GM21529 (cell line): ENCODE measurements around the gene OMA1.
"Not testable (repeated sequence)": the region's sequence is repeated elsewhere in the genome, so short reads cannot be mapped to it uniquely, and the experiment has no call there.

Experiments
- ATAC-seq: cut with Tn5 transposase; IDR thresholded peaks from one replicate; pipeline ENCODE4 v1.9.1; 2021; ENCODE audit not compliant: unreplicated experiment

Gene OMA1

GRCh38 chr1:58531842-58532241 lies 14.7 kb downstream of the OMA1 start:
- ATAC-seq, result not testable (repeated sequence)

- no peak for ATAC-seq
Measured at GRCh38 chr1:58529284-58529683, 17.2 kb downstream of the OMA1 start.

- ATAC-seq, result no peak
Measured at GRCh38 chr1:58528518-58528917, 18.0 kb downstream of the OMA1 start.

- no peak for ATAC-seq
Measured at GRCh38 chr1:58524353-58524945, 22.1 kb downstream of the OMA1 start.

- ATAC-seq, result peak; percentile 52
Measured at GRCh38 chr1:58515794-58516401, 30.6 kb downstream of the OMA1 start.

- no peak for ATAC-seq
Measured at GRCh38 chr1:58513956-58514355, 32.6 kb downstream of the OMA1 start.

GRCh38 chr1:58508629-58509028 lies 37.9 kb downstream of the OMA1 start:
- ATAC-seq, result no peak

- no peak for ATAC-seq
Measured at GRCh38 chr1:58505286-58505685, 41.2 kb downstream of the OMA1 start.

- no peak for ATAC-seq
Measured at GRCh38 chr1:58502519-58502918, 44.0 kb downstream of the OMA1 start.

- ATAC-seq, result no peak
Measured at GRCh38 chr1:58500043-58500442, 46.5 kb downstream of the OMA1 start.

- ATAC-seq, result no peak
Measured at GRCh38 chr1:58497499-58497898, 49.0 kb downstream of the OMA1 start.

GRCh38 chr1:58496042-58496441 lies 50.5 kb downstream of the OMA1 start:
- no peak for ATAC-seq

- ATAC-seq, result not testable (repeated sequence)
Measured at GRCh38 chr1:58488914-58489313, 57.6 kb downstream of the OMA1 start.

GRCh38 chr1:58487002-58487401 lies 59.5 kb downstream of the OMA1 start:
- no peak for ATAC-seq

- ATAC-seq, result no peak
Measured at GRCh38 chr1:58481962-58482361, 64.6 kb downstream of the OMA1 start.

- ATAC-seq, result no peak
Measured at GRCh38 chr1:58480191-58480590, 66.3 kb downstream of the OMA1 start.

GRCh38 chr1:58477390-58477789 lies 69.1 kb downstream of the OMA1 start:
- ATAC-seq, result no peak

- ATAC-seq, result no peak
Measured at GRCh38 chr1:58476179-58476578, 70.3 kb downstream of the OMA1 start.

- ATAC-seq, result no peak
Measured at GRCh38 chr1:58469476-58469875, 77.0 kb downstream of the OMA1 start.

GRCh38 chr1:58469016-58469415 lies 77.5 kb downstream of the OMA1 start:
- no peak for ATAC-seq

- no peak for ATAC-seq
Measured at GRCh38 chr1:58468612-58469011, 77.9 kb downstream of the OMA1 start.

- no peak for ATAC-seq
Measured at GRCh38 chr1:58466630-58467241, 79.8 kb downstream of the OMA1 start.
